Activated T-helper 1 cell treated with anti-CD3 and anti-CD28 coated beads, Interleukin-12 subunit alpha, Interleukin-12 subunit beta, Interleukin-2, Interleukin-4 antibody, amounts not matched to agents 30 ng/mL and 10 ng/mL and 1 ng/mL, durations not matched to agents 14 hours and 24 hours and 36 hours (primary cell): ENCODE results near the gene IL3RA. TPM values are rescaled to one million over a fixed set of nuclear protein-coding genes. Genes with fewer than 3 reads are reported as not detected.
"Not testable (repeated sequence)": the region's sequence is repeated elsewhere in the genome, so short reads cannot be mapped to it uniquely, and the experiment has no call there.

Source experiments
- DNase-seq: peaks from one replicate; pipeline ENCODE4 v3.0.0; 2021; ENCODE audit warnings: low spot score
- H3K27ac Mint-ChIP-seq: one replicate; pipeline ENCODE4 v1.8.0; 2021; ENCODE audit warnings: mild to moderate bottlenecking, mixed read lengths
- H3K27me3 Mint-ChIP-seq: one replicate; pipeline ENCODE4 v1.8.0; 2022; ENCODE audit warnings: mild to moderate bottlenecking, moderate library complexity, mixed read lengths; ENCODE audit not compliant: insufficient read depth
- H3K36me3 Mint-ChIP-seq: one replicate; pipeline ENCODE4 v1.8.0; 2021; ENCODE audit warnings: low read depth, mixed read lengths
- H3K4me1 Mint-ChIP-seq: one replicate; pipeline ENCODE4 v1.8.0; 2021; ENCODE audit warnings: low read depth, mixed read lengths
- H3K4me3 Mint-ChIP-seq: one replicate; pipeline ENCODE4 v1.8.0; 2021; ENCODE audit warnings: mild to moderate bottlenecking, moderate library complexity, mixed read lengths
- H3K9me3 Mint-ChIP-seq: one replicate; pipeline ENCODE4 v1.8.0; 2021; ENCODE audit warnings: mixed read lengths
- intact Hi-C: fragments of 100-400 bp; cut with micrococcal nuclease; formaldehyde crosslinking; loops from one replicate; pipeline ENCODE4 v1.15.1; 2024
- total RNA-seq: library from RNA; stranded (reverse); gene quantifications from 2 replicates; pipeline ENCODE4 v1.2.3, GENCODE V29; 2022

Gene IL3RA
- total RNA-seq, 1 donor from 2014 or later = 4.2 TPM

- no peak for DNase-seq
- Mint-ChIP-seq H3K4me1 (peaks cover 7% of the 10 kb centered on the region), H3K27me3 (no peaks in the 10 kb centered on the region), H3K9me3 (peaks cover 7% of the 10 kb centered on the region), H3K4me3 (no peak overlapping the region), H3K36me3 (peaks cover 21% of the 10 kb centered on the region), H3K27ac (no peak overlapping the region)
- intact Hi-C loops = no loop called here
Measured at GRCh38 chrX:1341545-1342184, 5.1 kb downstream of the IL3RA start.

GRCh38 chrX:1349606-1350005 is 13.0 kb downstream of the IL3RA start:
- H3K27ac Mint-ChIP-seq, H3K9me3 Mint-ChIP-seq, H3K27me3 Mint-ChIP-seq, DNase-seq, intact Hi-C loops, H3K4me1 Mint-ChIP-seq, H3K4me3 Mint-ChIP-seq: not testable (repeated sequence)
- peaks cover 19% of the 10 kb centered on the region for H3K36me3 Mint-ChIP-seq

- Mint-ChIP-seq H3K4me3 (no peak overlapping the region), H3K27me3 (no peaks in the 10 kb centered on the region), H3K9me3 (no peaks in the 10 kb centered on the region), H3K4me1 (no peaks in the 10 kb centered on the region), H3K36me3 (peaks cover 13% of the 10 kb centered on the region), H3K27ac (no peak overlapping the region)
- intact Hi-C loops = no loop called here
- DNase-seq = no peak
Measured at GRCh38 chrX:1351981-1352714, 15.6 kb downstream of the IL3RA start.

- peak overlapping the region; percentile 78 for H3K27ac Mint-ChIP-seq
- peaks cover 5% of the 10 kb centered on the region for H3K9me3 Mint-ChIP-seq
- H3K4me3 Mint-ChIP-seq = no peak overlapping the region
- intact Hi-C loops = no loop called here
- peaks cover 21% of the 10 kb centered on the region for H3K36me3 Mint-ChIP-seq
- H3K4me1 Mint-ChIP-seq = no peaks in the 10 kb centered on the region
- no peak for DNase-seq
- no peaks in the 10 kb centered on the region for H3K27me3 Mint-ChIP-seq
Measured at GRCh38 chrX:1354036-1355019, 17.7 kb downstream of the IL3RA start.

- intact Hi-C loops = no loop called here
- Mint-ChIP-seq H3K9me3 (peaks cover 14% of the 10 kb centered on the region), H3K4me1 (no peaks in the 10 kb centered on the region), H3K4me3 (no peak overlapping the region), H3K27me3 (no peaks in the 10 kb centered on the region), H3K36me3 (peaks cover 31% of the 10 kb centered on the region), H3K27ac (peak overlapping the region; percentile 36)
- DNase-seq = no peak
Measured at GRCh38 chrX:1355131-1356046, 18.8 kb downstream of the IL3RA start.

GRCh38 chrX:1357993-1358392 is 21.4 kb downstream of the IL3RA start:
- Mint-ChIP-seq H3K36me3 (peaks cover 43% of the 10 kb centered on the region), H3K9me3 (peaks cover 15% of the 10 kb centered on the region), H3K27me3 (no peaks in the 10 kb centered on the region), H3K4me3 (no peak overlapping the region), H3K4me1 (no peaks in the 10 kb centered on the region), H3K27ac (no peak overlapping the region)
- DNase-seq = no peak
- intact Hi-C loops = no loop called here

GRCh38 chrX:1358793-1359476 is 22.4 kb downstream of the IL3RA start:
- Mint-ChIP-seq H3K4me1 (no peaks in the 10 kb centered on the region), H3K9me3 (peaks cover 15% of the 10 kb centered on the region), H3K27me3 (no peaks in the 10 kb centered on the region), H3K36me3 (peaks cover 44% of the 10 kb centered on the region), H3K4me3 (no peak overlapping the region), H3K27ac (no peak overlapping the region)
- DNase-seq = no peak
- intact Hi-C loops = no loop called here

GRCh38 chrX:1359477-1359873 is 22.9 kb downstream of the IL3RA start:
- Mint-ChIP-seq H3K4me1 (no peaks in the 10 kb centered on the region), H3K4me3 (no peak overlapping the region), H3K36me3 (peaks cover 40% of the 10 kb centered on the region), H3K27me3 (no peaks in the 10 kb centered on the region), H3K27ac (no peak overlapping the region), H3K9me3 (peaks cover 15% of the 10 kb centered on the region)
- no peak for DNase-seq
- intact Hi-C loops = no loop called here

GRCh38 chrX:1360171-1360570 is 23.6 kb downstream of the IL3RA start:
- intact Hi-C loops = no loop called here
- Mint-ChIP-seq H3K27me3 (no peaks in the 10 kb centered on the region), H3K4me3 (no peak overlapping the region), H3K36me3 (peaks cover 42% of the 10 kb centered on the region), H3K9me3 (peaks cover 15% of the 10 kb centered on the region), H3K27ac (no peak overlapping the region), H3K4me1 (no peaks in the 10 kb centered on the region)
- DNase-seq = no peak

- H3K4me3 Mint-ChIP-seq = no peak overlapping the region
- no peaks in the 10 kb centered on the region for H3K27me3 Mint-ChIP-seq
- H3K4me1 Mint-ChIP-seq = no peaks in the 10 kb centered on the region
- no peak overlapping the region for H3K27ac Mint-ChIP-seq
- intact Hi-C loops = no loop called here
- H3K9me3 Mint-ChIP-seq = peaks cover 15% of the 10 kb centered on the region
- peaks cover 40% of the 10 kb centered on the region for H3K36me3 Mint-ChIP-seq
- no peak for DNase-seq
Measured at GRCh38 chrX:1361275-1361674, 24.7 kb downstream of the IL3RA start.

- Mint-ChIP-seq H3K36me3 (peaks cover 40% of the 10 kb centered on the region), H3K9me3 (peaks cover 15% of the 10 kb centered on the region), H3K27ac (peak overlapping the region; percentile 11), H3K27me3 (no peaks in the 10 kb centered on the region), H3K4me1 (no peaks in the 10 kb centered on the region), H3K4me3 (no peak overlapping the region)
- DNase-seq = no peak
- intact Hi-C loops = no loop called here
Measured at GRCh38 chrX:1361910-1362309, 25.3 kb downstream of the IL3RA start.

GRCh38 chrX:1366363-1366762 is 29.8 kb downstream of the IL3RA start:
- H3K4me1 Mint-ChIP-seq, H3K4me3 Mint-ChIP-seq, H3K27me3 Mint-ChIP-seq, H3K27ac Mint-ChIP-seq, intact Hi-C loops, H3K9me3 Mint-ChIP-seq, DNase-seq: not testable (repeated sequence)
- H3K36me3 Mint-ChIP-seq = peaks cover 14% of the 10 kb centered on the region
